ENCODE results near the gene DHX8. TPM values are rescaled to one million over a fixed set of nuclear protein-coding genes. Genes with fewer than 3 reads are reported as not detected.
"Not testable (repeated sequence)": the region's sequence is repeated elsewhere in the genome, so short reads cannot be mapped to it uniquely, and the experiment has no call there.

The DHX8 gene
- 10 to 100 TPM; 48.6 to 56.7 TPM for total RNA-seq

- Mint-ChIP-seq H3K27ac (peak within 1 kb of the TSS; percentile 94), H3K4me3 (peak within 1 kb of the TSS; percentile 97), H3K27me3 (no peaks in the 10 kb centered on the region), H3K36me3 (peaks cover 2% of the 10 kb centered on the region), H3K9me3 (no peaks in the 10 kb centered on the region), H3K4me1 (peaks cover 22% of the 10 kb centered on the region)
- peak; percentile 97 for DNase-seq
Observed at GRCh38 chr17:43483674-43484551, at the start of gene DHX8. DHX8 (plus strand) TSS chr17:43483975; CDS start chr17:43484038, 63 bp downstream.

DNA sequence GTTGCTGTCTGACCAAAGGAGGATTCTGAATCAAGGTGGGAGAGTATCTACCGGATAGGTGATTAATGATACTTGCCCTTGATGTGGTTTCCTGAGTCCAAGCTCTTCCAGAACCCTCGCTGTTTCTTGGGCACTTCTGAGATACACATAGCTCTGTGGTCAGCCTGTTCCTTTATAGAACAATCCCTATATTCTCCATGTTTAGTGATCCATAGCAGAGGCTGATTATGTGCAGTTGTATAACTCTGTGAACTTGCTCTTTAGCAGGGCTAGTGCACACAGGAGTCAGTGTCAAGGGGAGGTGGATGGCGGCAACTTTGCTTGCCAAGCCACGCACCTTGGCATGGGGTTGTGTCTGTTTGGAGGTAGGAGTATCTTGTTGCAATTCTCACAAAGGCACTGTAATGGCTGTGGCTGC lies 48.9 kb upstream of the DHX8 start:
- Mint-ChIP-seq H3K27me3 (peaks cover 23% of the 10 kb centered on the region), H3K36me3 (no peaks in the 10 kb centered on the region), H3K4me3 (no peak overlapping the region), H3K9me3 (no peaks in the 10 kb centered on the region), H3K27ac (no peak overlapping the region), H3K4me1 (no peaks in the 10 kb centered on the region)
- no peak for DNase-seq

DNA sequence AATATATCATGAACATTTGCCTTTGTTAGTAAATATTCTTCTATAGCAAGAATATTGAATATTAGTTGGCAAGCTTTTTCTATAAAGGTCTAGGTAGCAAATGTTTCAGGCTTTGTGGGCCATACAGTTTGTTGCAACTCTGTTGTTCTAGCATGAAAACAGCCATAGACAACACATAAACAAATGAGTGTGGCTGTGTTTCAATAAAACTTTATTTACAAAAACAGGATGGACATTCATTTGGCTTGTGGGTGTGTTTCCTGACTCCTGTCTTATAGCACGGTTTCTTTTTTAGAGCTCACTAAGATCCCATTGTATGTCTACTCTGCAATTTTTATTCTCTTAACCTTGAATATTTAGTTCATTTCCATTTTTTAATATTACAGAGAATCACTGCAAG lies 46.0 kb upstream of the DHX8 start:
- Mint-ChIP-seq H3K4me1 (no peaks in the 10 kb centered on the region), H3K36me3 (peaks cover 2% of the 10 kb centered on the region)
- DNase-seq, result no peak

DNA sequence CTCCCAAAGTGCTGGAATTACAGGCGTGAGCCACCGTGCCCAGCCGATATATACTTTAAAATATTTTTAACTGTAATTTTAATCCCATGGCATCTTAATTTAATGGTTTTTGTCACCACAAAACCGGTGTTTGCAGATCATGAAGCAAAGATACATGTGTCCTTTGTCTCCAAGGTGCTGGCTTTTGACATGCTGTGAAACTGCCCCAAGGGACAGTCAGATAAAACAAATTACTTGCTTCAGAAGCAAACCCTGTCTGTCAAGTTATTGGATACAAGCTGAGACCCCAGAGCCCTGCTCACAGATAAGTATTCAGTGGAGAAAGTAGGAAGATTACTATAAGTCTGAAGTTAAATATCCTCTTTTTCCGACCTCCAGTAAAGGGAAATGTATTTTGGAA lies 45.1 kb upstream of the DHX8 start:
- Mint-ChIP-seq H3K9me3 (no peaks in the 10 kb centered on the region), H3K4me3 (no peak overlapping the region)

More for the DNA sequence above, 46.0 kb upstream of the DHX8 start:
- Mint-ChIP-seq H3K9me3 (no peaks in the 10 kb centered on the region), H3K4me3 (no peak overlapping the region), H3K27ac (no peak overlapping the region), H3K27me3 (peaks cover 17% of the 10 kb centered on the region)

GRCh38 chr17:43439041-43439440 lies 44.7 kb upstream of the DHX8 start:
- Mint-ChIP-seq H3K4me3 (no peak overlapping the region), H3K27ac (no peak overlapping the region), H3K36me3 (peaks cover 2% of the 10 kb centered on the region), H3K9me3 (no peaks in the 10 kb centered on the region), H3K4me1 (no peaks in the 10 kb centered on the region), H3K27me3 (peaks cover 11% of the 10 kb centered on the region)
- DNase-seq, result no peak

More for the DNA sequence above, 45.1 kb upstream of the DHX8 start:
- Mint-ChIP-seq H3K36me3 (peaks cover 2% of the 10 kb centered on the region), H3K27ac (no peak overlapping the region), H3K4me1 (no peaks in the 10 kb centered on the region), H3K27me3 (peaks cover 16% of the 10 kb centered on the region)
- no peak for DNase-seq

GRCh38 chr17:43442711-43443110 lies 41.1 kb upstream of the DHX8 start:
- Mint-ChIP-seq H3K27ac (no peak overlapping the region), H3K9me3 (no peaks in the 10 kb centered on the region), H3K4me3 (no peak overlapping the region), H3K36me3 (peaks cover 2% of the 10 kb centered on the region), H3K27me3 (no peaks in the 10 kb centered on the region), H3K4me1 (no peaks in the 10 kb centered on the region)
- no peak for DNase-seq

DNA sequence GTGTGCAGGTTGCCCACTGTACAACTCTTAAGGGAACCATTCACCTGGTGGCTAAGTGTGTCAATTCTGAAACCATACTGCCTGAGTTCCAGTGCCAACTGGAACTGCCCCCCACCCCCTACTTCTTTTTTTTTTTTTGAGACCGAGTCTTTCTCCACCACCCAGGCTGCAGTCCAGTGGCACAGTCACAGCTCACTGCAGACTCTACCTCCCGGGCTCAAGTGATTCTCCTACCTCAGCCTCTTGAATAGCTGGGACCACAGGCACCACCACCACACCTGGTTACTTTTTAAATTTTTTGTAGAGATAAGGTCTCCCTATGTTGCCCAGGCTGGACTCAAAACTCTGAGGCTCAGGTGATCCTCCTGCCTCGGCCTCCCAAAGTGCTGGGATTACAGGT lies 40.4 kb upstream of the DHX8 start:
- Mint-ChIP-seq H3K4me1 (no peaks in the 10 kb centered on the region), H3K4me3 (no peak overlapping the region), H3K9me3 (no peaks in the 10 kb centered on the region), H3K27me3 (no peaks in the 10 kb centered on the region), H3K36me3 (peaks cover 2% of the 10 kb centered on the region), H3K27ac (no peak overlapping the region)
- DNase-seq, result no peak

DNA sequence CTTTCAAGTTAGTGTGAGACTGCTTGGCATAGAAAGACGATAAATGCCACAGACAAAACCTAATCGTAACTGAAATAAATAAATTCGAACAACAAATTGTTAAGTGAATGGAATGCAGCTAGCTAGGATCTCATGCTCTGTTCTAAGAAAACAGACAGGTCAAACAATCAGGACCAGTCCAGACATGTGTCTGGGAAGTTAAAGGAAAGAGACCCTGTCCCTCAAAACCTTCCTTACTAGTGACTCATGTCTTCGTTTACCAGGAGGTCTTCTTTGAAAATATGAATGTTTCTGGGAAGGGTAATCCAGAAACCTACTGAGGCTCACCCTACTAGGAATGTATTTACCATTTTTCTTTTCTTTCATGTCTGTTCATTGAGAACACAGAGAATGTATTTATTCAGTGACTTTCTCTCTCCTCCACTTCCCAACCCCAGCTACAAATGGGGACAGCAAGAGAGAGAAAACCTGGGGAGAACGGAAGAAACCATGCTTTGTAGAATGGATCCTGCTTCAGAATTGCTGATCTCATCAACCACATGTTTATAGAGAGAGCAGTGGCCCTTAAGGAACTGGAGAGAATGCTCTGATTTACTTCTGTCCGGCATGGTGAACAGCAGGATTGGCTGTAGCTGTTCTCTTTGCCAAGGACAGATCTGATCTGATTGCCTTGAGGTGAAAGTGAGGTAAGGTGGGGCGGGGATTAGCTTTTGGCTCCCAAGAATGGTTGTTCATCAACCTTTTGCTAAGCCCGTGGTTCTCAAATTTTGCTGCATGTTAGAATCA lies 39.4 kb upstream of the DHX8 start:
- Mint-ChIP-seq H3K9me3 (no peaks in the 10 kb centered on the region), H3K36me3 (peaks cover 2% of the 10 kb centered on the region), H3K27ac (no peak overlapping the region), H3K4me1 (no peaks in the 10 kb centered on the region), H3K4me3 (no peak overlapping the region), H3K27me3 (peaks cover 4% of the 10 kb centered on the region)
- no peak for DNase-seq

GRCh38 chr17:43445009-43445589 lies 38.7 kb upstream of the DHX8 start:
- no peaks in the 10 kb centered on the region for H3K9me3 Mint-ChIP-seq
- DNase-seq, result no peak
- no peak overlapping the region for H3K27ac Mint-ChIP-seq
- peaks cover 4% of the 10 kb centered on the region for H3K27me3 Mint-ChIP-seq
- no peak overlapping the region for H3K4me3 Mint-ChIP-seq
- no peaks in the 10 kb centered on the region for H3K4me1 Mint-ChIP-seq
- peaks cover 2% of the 10 kb centered on the region for H3K36me3 Mint-ChIP-seq

GRCh38 chr17:43446773-43447172 lies 37.0 kb upstream of the DHX8 start:
- Mint-ChIP-seq H3K27me3 (peaks cover 4% of the 10 kb centered on the region), H3K4me3 (no peak overlapping the region), H3K9me3 (no peaks in the 10 kb centered on the region), H3K36me3 (no peaks in the 10 kb centered on the region), H3K27ac (no peak overlapping the region), H3K4me1 (no peaks in the 10 kb centered on the region)
- no peak for DNase-seq

- no peak overlapping the region for H3K27ac Mint-ChIP-seq
- peaks cover 4% of the 10 kb centered on the region for H3K27me3 Mint-ChIP-seq
- no peaks in the 10 kb centered on the region for H3K4me1 Mint-ChIP-seq
- no peaks in the 10 kb centered on the region for H3K36me3 Mint-ChIP-seq
- H3K9me3 Mint-ChIP-seq, result no peaks in the 10 kb centered on the region
- DNase-seq, result no peak
- H3K4me3 Mint-ChIP-seq, result no peak overlapping the region
Observed at GRCh38 chr17:43448720-43449469, 34.9 kb upstream of the DHX8 start.

DNA sequence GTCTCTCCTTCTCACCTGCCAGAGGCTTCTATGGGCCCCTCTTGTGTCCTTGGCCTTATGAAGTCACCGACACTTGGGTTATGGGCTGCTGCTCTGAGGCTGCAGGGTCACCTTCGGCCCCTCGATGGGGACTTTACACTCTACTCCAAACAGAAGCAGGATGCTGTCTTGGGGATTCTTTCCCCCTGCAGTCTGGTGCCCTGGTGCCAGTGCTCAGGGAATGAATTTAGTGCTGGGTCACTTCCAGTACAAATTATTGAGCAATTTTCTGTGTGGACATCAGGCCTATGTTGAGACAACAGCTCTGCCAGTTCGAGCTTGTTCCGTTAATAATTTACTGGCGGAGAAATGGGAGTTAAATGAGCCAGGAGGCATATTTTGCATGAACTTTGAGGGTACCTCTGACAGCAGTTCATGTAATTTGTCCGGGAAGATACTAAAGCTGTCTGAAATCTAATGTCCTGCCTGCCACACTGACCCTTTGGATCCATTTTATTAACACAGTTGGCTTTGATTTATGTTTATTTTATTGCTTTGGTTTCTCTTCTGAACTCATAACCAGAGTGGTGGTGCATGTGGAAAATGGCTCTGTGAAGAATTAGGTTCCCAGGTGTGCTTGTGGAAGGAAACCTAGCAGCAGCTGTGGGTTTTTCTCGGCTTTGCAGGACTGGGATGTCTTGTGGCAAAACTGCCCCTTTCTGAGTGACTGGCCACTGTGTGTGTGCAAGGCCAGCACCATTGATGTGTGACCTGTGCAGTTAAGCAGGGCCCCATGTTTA lies 34.1 kb upstream of the DHX8 start:
- H3K36me3 Mint-ChIP-seq, result no peaks in the 10 kb centered on the region
- no peak overlapping the region for H3K27ac Mint-ChIP-seq
- no peaks in the 10 kb centered on the region for H3K4me1 Mint-ChIP-seq
- no peaks in the 10 kb centered on the region for H3K9me3 Mint-ChIP-seq
- no peak for DNase-seq
- no peak overlapping the region for H3K4me3 Mint-ChIP-seq
- peaks cover 5% of the 10 kb centered on the region for H3K27me3 Mint-ChIP-seq

- DNase-seq, H3K36me3 Mint-ChIP-seq, H3K4me1 Mint-ChIP-seq, H3K4me3 Mint-ChIP-seq, H3K27me3 Mint-ChIP-seq, H3K9me3 Mint-ChIP-seq, H3K27ac Mint-ChIP-seq: not testable (repeated sequence)
Observed at GRCh38 chr17:43450791-43451190, 33.0 kb upstream of the DHX8 start.

- not testable (repeated sequence) for H3K36me3 Mint-ChIP-seq, H3K27me3 Mint-ChIP-seq, H3K4me1 Mint-ChIP-seq, H3K27ac Mint-ChIP-seq, H3K4me3 Mint-ChIP-seq, H3K9me3 Mint-ChIP-seq, DNase-seq
Observed at GRCh38 chr17:43451741-43452140, 32.0 kb upstream of the DHX8 start.

Measured in activated naive CD8-positive, alpha-beta T cell treated with anti-CD3 and anti-CD28 coated beads for 36 hours (primary cell).